ACC112 (cell line): Measurements from ENCODE around the gene ZNF628.
A peak's percentile ranks its signal among the peaks of the same experiment; 100 is the strongest.

Experiments
- H2AFZ ChIP-seq: fragments of 200-600 bp; sonication (generic); one replicate; pipeline ENCODE4 v1.6.0; 2017; ENCODE audit warnings: antibody characterized with exemption, low read length; ENCODE audit not compliant: unreplicated experiment
- H3K27ac ChIP-seq: fragments of 200-600 bp; sonication (generic); 2 replicates; pipeline ENCODE4 v1.5.1; 2014; ENCODE audit warnings: low read depth, mild to moderate bottlenecking, antibody characterized with exemption, low read length, moderate library complexity
- H3K27me3 ChIP-seq: fragments of 200-600 bp; sonication (generic); 2 replicates; pipeline ENCODE4 v1.6.1; 2014; ENCODE audit warnings: mild to moderate bottlenecking, antibody characterized with exemption, low read length, moderate library complexity, mixed read lengths; ENCODE audit not compliant: insufficient read depth
- H3K36me3 ChIP-seq: fragments of 200-600 bp; sonication (generic); 2 replicates; pipeline ENCODE4 v1.6.1; 2016; ENCODE audit warnings: mild to moderate bottlenecking, antibody characterized with exemption, low read length, moderate library complexity, mixed read lengths; ENCODE audit not compliant: insufficient read depth
- H3K4me1 ChIP-seq: fragments of 200-600 bp; sonication (generic); one replicate; pipeline ENCODE4 v1.6.1; 2016; ENCODE audit warnings: low read length, mixed read lengths; ENCODE audit not compliant: insufficient read depth, unreplicated experiment, control insufficient read depth
- H3K4me3 ChIP-seq: fragments of 200-600 bp; sonication (generic); 2 replicates; pipeline ENCODE4 v1.5.1; 2014; ENCODE audit warnings: mild to moderate bottlenecking, low read depth, low read length
- H3K79me2 ChIP-seq: fragments of 200-600 bp; sonication (generic); one replicate; pipeline ENCODE4 v1.6.0; 2016; ENCODE audit warnings: low read length; ENCODE audit not compliant: control insufficient read depth, unreplicated experiment, insufficient read depth

The ZNF628 gene

DNA sequence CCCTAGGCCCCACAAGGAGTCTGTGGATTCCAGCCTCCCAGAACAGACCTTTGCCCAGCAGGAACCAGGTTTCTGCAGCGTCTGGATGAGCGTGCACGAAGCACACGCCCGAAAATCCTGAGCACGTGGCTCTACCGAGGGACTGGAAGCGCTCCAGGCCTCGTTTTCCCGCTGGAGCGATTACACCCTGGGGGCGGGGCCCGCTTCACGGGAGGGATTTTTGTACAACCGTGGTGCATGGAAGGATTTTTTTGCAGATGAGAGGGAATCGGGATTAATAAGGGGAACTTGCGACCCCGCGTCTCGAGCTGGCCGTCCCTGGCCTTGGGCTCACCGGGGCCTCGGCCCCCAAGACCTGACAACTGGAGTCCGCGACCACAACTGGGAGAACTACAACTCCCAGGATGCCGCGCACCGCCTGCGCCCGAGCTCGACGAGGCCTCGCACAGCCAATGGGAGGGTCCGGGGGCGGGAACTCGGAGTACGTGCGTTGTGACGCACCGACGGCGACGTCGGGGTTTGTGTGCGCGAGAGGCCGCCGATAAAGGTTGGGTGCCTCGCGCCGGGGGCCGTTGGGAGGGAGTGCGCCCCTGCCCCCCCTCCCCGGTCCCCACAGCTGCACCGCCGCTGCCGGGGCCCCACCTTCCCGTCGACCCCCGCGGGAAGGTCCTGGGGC, at the start of gene ZNF628:
TSS of gene ZNF628 (plus strand) at position 518 of the 676 bp plus-strand sequence. CDS start 3,294 bp downstream, outside the sequence.
- Histone ChIP-seq H3K27me3 (no peaks in the 10 kb centered on the region), H3K4me3 (peak within 1 kb of the TSS; percentile 92), H3K27ac (peak within 1 kb of the TSS; percentile 82), H3K79me2 (peaks cover 8% of the 10 kb centered on the region), H3K4me1 (peaks cover 6% of the 10 kb centered on the region), H3K36me3 (no peaks in the 10 kb centered on the region), H2AFZ (peak within 1 kb of the TSS; percentile 70)

DNA sequence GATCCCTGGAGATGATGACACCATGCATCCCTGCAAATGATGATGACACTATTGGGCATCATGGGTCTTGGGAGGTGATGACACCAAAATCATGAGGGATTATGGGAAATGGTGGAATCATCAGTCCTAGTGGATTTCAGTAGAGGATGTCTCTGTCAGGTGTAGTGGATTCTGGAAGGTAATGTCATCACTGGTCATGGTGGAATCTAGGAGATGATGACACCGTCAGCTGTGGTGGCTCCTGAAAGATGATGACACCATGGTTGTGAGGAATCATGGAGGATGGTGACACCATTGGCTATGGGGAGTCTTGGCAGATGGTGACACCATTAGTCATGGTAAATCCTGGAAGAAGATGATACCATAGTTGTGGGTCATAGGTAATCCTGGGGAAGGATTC, 45.2 kb upstream of the ZNF628 start:
- no peak overlapping the region for H2AFZ ChIP-seq
- H3K4me1 ChIP-seq = no peaks in the 10 kb centered on the region
- peaks cover 9% of the 10 kb centered on the region; the same call in 1 of the 2 replicates for H3K27me3 ChIP-seq
- H3K36me3 ChIP-seq = no peaks in the 10 kb centered on the region
- H3K79me2 ChIP-seq = no peaks in the 10 kb centered on the region
- no peak overlapping the region for H3K27ac ChIP-seq
- no peak overlapping the region for H3K4me3 ChIP-seq

DNA sequence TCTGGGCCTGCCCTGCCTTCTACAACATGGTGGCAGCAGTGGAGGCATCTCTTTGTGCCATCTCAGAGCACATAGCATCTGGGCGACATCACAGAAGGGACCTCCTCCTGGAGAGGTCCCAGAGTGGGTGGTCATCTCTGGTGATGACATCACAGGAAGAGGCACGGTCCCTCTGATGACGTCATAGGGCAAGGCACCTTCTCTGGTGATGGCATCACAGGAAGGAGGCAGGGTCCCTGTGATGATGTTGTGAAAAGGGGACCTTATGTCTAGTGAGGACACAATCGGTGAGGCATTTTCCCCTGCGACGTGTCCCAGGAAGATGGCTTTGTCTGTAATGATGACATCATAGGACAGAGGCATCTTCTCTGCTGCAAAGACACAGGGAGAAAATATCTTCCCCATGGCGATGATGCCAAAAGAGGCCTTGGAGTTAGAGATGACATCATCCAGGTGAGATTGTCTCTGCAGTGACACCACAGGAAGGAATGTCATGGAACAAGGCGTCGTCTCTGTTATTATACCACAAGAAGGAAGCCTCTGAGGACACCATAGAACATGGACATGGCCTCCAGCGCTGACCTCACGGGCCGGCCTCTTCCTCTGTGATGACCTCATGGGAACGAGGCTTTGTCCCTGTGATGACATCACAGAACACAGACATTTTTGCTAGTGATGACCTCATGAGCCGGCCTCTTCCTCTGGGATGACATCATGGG, 44.0 kb upstream of the ZNF628 start:
- H3K27me3 ChIP-seq = peaks cover 9% of the 10 kb centered on the region; the same call in 1 of the 2 replicates
- no peak overlapping the region for H3K4me3 ChIP-seq
- H2AFZ ChIP-seq = no peak overlapping the region
- H3K4me1 ChIP-seq = no peaks in the 10 kb centered on the region
- H3K27ac ChIP-seq = no peak overlapping the region
- H3K36me3 ChIP-seq = no peaks in the 10 kb centered on the region
- no peaks in the 10 kb centered on the region for H3K79me2 ChIP-seq

DNA sequence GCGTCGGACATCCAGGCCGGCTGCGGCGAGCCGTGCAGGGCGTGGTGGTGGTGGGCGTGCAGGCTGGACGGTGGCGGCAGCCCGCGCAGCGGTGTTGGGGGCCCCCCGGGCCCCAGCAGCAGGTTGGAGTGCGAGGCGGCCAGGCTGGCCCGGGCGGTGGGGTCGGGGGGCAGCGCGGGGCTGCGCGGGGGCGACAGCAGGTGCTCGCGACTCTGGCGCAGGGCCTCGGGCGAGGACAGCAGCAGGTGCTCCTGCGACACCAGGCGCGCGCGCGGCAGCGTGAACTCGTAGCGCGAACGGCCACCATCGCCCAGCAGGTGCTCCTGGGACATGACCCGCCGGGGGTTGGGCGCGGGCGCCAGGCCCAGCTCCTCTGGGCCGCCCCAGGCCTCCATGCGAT, 43.1 kb upstream of the ZNF628 start:
- Histone ChIP-seq H2AFZ (no peak overlapping the region), H3K4me3 (no peak overlapping the region), H3K79me2 (no peaks in the 10 kb centered on the region), H3K4me1 (no peaks in the 10 kb centered on the region), H3K27ac (no peak overlapping the region), H3K36me3 (no peaks in the 10 kb centered on the region), H3K27me3 (peaks cover 9% of the 10 kb centered on the region; the same call in 1 of the 2 replicates)

DNA sequence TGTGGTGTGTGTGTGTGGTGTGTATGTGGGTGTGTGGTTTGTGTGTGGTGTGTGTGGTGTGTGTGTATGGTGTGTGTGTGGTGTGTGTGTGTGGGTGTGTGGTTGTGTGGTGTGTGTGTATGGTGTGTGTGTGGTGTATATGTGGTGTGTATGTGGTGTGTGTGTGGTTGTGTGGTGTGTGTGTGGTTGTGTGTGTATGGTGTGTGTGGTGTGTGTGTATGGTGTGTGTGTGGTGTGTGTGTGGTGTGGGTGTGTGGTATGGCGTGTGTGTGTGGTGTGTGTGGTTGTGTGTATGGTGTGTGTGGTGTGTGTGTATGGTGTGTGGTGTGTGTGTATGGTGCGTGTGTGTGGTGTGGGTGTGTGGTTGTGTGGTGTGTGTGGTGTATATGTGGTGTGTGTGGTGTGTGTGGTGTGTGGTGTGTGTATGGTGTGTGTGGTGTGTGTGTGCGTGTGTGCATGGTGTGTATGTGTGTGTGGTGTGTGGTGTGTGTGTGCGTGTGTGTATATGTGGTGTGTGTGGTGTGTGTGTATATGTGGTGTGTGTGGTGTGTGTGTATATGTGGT, 42.0 kb upstream of the ZNF628 start:
- H2AFZ ChIP-seq = no peak overlapping the region
- no peaks in the 10 kb centered on the region for H3K79me2 ChIP-seq
- peaks cover 13% of the 10 kb centered on the region; the same call in 1 of the 2 replicates for H3K27me3 ChIP-seq
- H3K27ac ChIP-seq = no peak overlapping the region
- H3K4me3 ChIP-seq = no peak overlapping the region
- no peaks in the 10 kb centered on the region for H3K36me3 ChIP-seq
- H3K4me1 ChIP-seq = no peaks in the 10 kb centered on the region

DNA sequence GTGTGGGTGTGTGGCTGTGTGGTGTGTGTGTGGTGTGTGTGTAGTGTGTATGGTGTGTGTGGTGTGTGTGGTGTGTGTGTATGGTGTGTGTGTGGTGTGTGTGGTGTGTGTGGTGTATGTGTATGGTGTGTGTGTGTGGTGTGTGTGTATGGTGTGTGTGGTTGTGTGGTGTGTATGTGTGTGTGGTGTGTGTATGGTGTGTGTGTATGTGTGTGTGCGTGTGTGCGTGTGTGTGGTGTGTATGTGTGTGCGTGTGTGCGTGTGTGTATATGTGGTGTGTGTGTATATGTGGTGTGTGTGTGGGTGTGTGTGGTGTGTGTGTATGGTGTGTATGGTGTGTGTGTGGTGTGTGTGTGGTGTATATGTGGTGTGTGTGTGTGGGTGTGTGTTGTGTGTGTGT, 41.4 kb upstream of the ZNF628 start:
- H2AFZ ChIP-seq = no peak overlapping the region
- H3K27me3 ChIP-seq = peaks cover 14% of the 10 kb centered on the region; the same call in 1 of the 2 replicates
- H3K36me3 ChIP-seq = no peaks in the 10 kb centered on the region

DNA sequence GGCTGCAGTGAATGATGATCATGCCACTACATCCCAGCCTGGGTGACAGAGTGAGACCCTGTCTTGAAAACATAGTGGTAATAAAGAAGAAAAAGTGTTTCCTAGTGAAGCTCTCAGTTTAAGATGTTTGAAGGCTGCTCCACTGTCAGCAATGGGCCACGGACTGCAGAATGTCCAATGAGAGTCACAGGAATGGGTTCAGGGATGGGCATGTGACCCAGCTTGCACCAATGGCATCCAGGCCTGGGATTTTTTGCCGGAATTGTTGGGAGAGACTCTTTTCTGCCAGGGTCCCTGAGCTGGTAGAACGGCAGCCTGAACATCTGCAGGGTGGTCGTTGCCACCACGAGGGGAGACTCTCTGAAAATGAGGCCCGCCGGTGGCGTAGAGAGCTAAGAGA, 39.6 kb upstream of the ZNF628 start:
- no peak overlapping the region for H3K4me3 ChIP-seq
- H3K27ac ChIP-seq = no peak overlapping the region
- H2AFZ ChIP-seq = no peak overlapping the region
- no peaks in the 10 kb centered on the region for H3K79me2 ChIP-seq
- H3K36me3 ChIP-seq = no peaks in the 10 kb centered on the region
- no peaks in the 10 kb centered on the region for H3K4me1 ChIP-seq
- peaks cover 32% of the 10 kb centered on the region for H3K27me3 ChIP-seq

More for the DNA sequence above, 41.4 kb upstream of the ZNF628 start:
- Histone ChIP-seq H3K79me2 (no peaks in the 10 kb centered on the region), H3K4me1 (no peaks in the 10 kb centered on the region), H3K27ac (no peak overlapping the region), H3K4me3 (no peak overlapping the region)

DNA sequence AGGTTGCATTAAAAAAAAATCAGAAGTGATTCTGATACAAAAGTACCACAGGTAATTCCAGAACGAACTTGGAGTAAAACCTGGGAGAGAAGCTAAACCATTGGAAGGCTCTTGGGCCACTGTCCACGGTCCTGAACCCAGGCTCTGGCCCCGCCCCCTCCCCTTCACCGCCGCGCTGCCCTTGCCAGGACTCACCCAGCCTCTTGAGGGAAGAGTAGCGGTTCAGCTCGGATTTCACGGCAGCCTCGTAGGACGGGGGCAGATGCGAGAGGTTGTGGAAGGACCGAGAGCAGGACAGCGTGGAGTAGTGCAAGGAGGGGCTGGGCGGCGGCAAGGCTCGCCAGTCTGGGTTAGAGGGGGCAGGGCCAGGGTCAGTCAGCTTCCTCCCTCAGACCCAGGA, 39.0 kb upstream of the ZNF628 start:
- no peak overlapping the region for H2AFZ ChIP-seq
- no peak overlapping the region for H3K4me3 ChIP-seq
- no peaks in the 10 kb centered on the region for H3K36me3 ChIP-seq
- no peaks in the 10 kb centered on the region for H3K79me2 ChIP-seq
- no peak overlapping the region for H3K27ac ChIP-seq
- H3K4me1 ChIP-seq = no peaks in the 10 kb centered on the region
- peaks cover 33% of the 10 kb centered on the region for H3K27me3 ChIP-seq

DNA sequence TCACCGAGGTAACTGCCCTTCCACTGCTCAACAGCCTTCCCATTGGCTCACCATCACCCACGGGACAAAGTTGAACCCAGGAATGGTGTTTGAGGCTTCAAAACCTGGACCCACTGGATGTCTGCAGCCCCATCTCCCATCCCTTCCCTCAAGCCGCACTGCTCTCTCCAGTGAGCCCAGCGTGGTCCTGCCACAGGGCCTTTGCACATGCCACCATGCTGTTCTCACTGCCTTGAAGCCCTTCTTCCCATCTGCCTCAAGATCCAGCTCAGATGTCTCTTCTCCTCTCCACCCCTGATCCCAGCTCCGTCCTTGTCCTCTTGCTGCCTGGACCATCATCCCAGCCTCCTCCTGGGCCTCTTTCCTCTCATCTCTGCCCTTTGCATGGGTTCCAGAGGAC, 37.4 kb upstream of the ZNF628 start:
- Histone ChIP-seq H3K27me3 (peaks cover 40% of the 10 kb centered on the region), H2AFZ (no peak overlapping the region), H3K36me3 (no peaks in the 10 kb centered on the region), H3K27ac (no peak overlapping the region), H3K4me1 (no peaks in the 10 kb centered on the region), H3K79me2 (no peaks in the 10 kb centered on the region), H3K4me3 (no peak overlapping the region)

DNA sequence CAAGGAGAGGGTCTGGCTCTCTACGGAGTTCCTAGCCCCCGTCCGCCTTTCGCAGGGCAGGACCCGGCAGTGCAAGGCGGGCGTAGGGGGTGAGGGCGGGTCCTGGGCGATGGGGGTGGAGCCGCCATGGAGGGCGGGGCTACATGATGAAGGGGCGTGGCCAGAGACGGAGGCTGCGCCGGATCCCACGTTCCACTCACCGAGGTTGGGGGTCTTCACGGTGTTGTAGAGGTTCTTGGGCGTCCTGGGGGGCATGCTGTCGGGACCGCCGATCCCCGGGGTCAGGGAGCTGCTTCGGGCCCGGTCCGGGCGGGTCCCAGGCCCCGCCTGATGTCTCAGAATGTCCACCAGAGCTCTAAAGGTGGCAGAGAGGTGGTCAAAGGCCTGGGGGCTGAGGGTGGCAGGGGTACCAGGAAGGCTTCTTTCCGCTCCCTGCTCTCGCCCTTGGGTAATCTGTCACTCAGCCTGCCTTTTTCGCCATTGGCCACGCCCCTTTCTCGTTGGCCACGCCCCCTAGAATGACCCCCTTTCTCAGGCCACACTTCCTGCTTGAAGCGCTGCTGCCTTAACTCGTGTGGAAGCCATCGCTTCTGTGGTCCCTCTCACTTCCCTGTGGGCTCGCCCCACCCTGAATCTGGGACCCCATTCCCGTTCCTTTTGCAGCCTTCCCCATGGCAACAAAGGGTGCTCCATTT, 35.9 kb upstream of the ZNF628 start:
- no peaks in the 10 kb centered on the region for H3K36me3 ChIP-seq
- H3K4me3 ChIP-seq = no peak overlapping the region
- peaks cover 53% of the 10 kb centered on the region for H3K27me3 ChIP-seq
- H2AFZ ChIP-seq = no peak overlapping the region
- H3K27ac ChIP-seq = no peak overlapping the region
- no peaks in the 10 kb centered on the region for H3K79me2 ChIP-seq
- H3K4me1 ChIP-seq = no peaks in the 10 kb centered on the region
